ENCODE measurements around the gene UTP18. TPM values are rescaled to one million over a fixed set of nuclear protein-coding genes. Genes with fewer than 3 reads are reported as not detected.

Gene UTP18
- total and polyA plus RNA-seq, 2 of the 13 experiments (the other 11 are each of a cell fraction or from before 2014, with no cell fraction given): 35.2 to 104 TPM

GRCh38 chr17:51259564-51260236, 646 bp upstream of the UTP18 start, which contains the start of gene MBTD1 (continued):
- TF ChIP-seq CEBPZ (IDR thresholded peaks at IDR 0.05; ENCODE audit: low read length) (no peak), MLX (CRISPR knock-in tag; IDR thresholded peaks at IDR 0.05) (no peak), SCMH1 (CRISPR knock-in tag; IDR thresholded peaks at IDR 0.05; ENCODE audit: borderline replicate concordance) (no peak), ZNF773 (CRISPR knock-in tag; IDR thresholded peaks at IDR 0.05; ENCODE audit: borderline replicate concordance) (no peak), KAT7 (CRISPR knock-in tag; IDR thresholded peaks at IDR 0.05; ENCODE audit: borderline replicate concordance) (no peak), RBAK (CRISPR knock-in tag; IDR thresholded peaks at IDR 0.05) (no peak), SYNCRIP (IDR thresholded peaks at IDR 0.05; ENCODE audit: insufficient read depth, low read depth, low read length) (no peak), XBP1 (CRISPR knock-in tag; IDR thresholded peaks at IDR 0.05) (no peak), EHMT2 (IDR thresholded peaks at IDR 0.05; ENCODE audit: borderline replicate concordance, low read depth, low read length) (no peak), ZNF33A (CRISPR knock-in tag; IDR thresholded peaks at IDR 0.05; ENCODE audit: borderline replicate concordance) (no peak), ZBTB1 (CRISPR knock-in tag; IDR thresholded peaks at IDR 0.05; ENCODE audit: borderline replicate concordance) (peak; percentile 50; the same call in 1 of the 2 replicates), MED1 (CRISPR knock-in tag; IDR thresholded peaks at IDR 0.05) (no peak; the same call in 1 of the 2 replicates), ZKSCAN5 (CRISPR knock-in tag; IDR thresholded peaks at IDR 0.05) (no peak), KMT2A (CRISPR knock-in tag; IDR thresholded peaks at IDR 0.05) (no peak; the same call in none of the 2 replicates), NFYC (CRISPR knock-in tag; IDR thresholded peaks at IDR 0.05) (peak; percentile 75)
- TF ChIP-seq, protein P1, sequence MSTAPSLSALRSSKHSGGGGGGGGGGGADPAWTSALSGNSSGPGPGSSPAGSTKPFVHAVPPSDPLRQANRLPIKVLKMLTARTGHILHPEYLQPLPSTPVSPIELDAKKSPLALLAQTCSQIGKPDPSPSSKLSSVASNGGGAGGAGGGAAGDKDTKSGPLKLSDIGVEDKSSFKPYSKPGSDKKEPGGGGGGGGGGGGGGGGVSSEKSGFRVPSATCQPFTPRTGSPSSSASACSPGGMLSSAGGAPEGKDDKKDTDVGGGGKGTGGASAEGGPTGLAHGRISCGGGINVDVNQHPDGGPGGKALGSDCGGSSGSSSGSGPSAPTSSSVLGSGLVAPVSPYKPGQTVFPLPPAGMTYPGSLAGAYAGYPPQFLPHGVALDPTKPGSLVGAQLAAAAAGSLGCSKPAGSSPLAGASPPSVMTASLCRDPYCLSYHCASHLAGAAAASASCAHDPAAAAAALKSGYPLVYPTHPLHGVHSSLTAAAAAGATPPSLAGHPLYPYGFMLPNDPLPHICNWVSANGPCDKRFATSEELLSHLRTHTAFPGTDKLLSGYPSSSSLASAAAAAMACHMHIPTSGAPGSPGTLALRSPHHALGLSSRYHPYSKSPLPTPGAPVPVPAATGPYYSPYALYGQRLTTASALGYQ (CRISPR knock-in tag; IDR thresholded peaks at IDR 0.05): no peak; the same call in 1 of the 2 replicates
- TF ChIP-seq, protein P2, sequence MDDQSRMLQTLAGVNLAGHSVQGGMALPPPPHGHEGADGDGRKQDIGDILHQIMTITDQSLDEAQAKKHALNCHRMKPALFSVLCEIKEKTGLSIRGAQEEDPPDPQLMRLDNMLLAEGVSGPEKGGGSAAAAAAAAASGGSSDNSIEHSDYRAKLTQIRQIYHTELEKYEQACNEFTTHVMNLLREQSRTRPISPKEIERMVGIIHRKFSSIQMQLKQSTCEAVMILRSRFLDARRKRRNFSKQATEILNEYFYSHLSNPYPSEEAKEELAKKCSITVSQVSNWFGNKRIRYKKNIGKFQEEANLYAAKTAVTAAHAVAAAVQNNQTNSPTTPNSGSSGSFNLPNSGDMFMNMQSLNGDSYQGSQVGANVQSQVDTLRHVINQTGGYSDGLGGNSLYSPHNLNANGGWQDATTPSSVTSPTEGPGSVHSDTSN (CRISPR knock-in tag; IDR thresholded peaks at IDR 0.05; ENCODE audit: borderline replicate concordance): no peak
- TF ChIP-seq, protein P3, sequence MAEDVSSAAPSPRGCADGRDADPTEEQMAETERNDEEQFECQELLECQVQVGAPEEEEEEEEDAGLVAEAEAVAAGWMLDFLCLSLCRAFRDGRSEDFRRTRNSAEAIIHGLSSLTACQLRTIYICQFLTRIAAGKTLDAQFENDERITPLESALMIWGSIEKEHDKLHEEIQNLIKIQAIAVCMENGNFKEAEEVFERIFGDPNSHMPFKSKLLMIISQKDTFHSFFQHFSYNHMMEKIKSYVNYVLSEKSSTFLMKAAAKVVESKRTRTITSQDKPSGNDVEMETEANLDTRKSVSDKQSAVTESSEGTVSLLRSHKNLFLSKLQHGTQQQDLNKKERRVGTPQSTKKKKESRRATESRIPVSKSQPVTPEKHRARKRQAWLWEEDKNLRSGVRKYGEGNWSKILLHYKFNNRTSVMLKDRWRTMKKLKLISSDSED (CRISPR knock-in tag; IDR thresholded peaks at IDR 0.05): no peak
- TF ChIP-seq, protein P4, sequence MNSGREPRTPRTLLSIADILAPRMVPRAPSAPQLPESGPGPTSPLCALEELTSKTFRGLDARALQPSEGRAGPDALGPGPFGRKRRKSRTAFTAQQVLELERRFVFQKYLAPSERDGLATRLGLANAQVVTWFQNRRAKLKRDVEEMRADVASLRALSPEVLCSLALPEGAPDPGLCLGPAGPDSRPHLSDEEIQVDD (CRISPR knock-in tag; IDR thresholded peaks at IDR 0.05; ENCODE audit: borderline replicate concordance): no peak
- TF ChIP-seq, protein P5, sequence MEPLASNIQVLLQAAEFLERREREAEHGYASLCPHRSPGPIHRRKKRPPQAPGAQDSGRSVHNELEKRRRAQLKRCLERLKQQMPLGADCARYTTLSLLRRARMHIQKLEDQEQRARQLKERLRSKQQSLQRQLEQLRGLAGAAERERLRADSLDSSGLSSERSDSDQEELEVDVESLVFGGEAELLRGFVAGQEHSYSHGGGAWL (CRISPR knock-in tag; IDR thresholded peaks at IDR 0.05): peak; percentile 3; the same call in 1 of the 2 replicates

Measured in HepG2 (cell line).